T-helper 1 cell (primary cell): ENCODE measurements around the gene LCP2.
"Not testable (repeated sequence)": the region's sequence is repeated elsewhere in the genome, so short reads cannot be mapped to it uniquely, and the experiment has no call there.

Experiments
- DNase-seq, 5 donors: peaks; one replicate each; pipeline ENCODE4 v3.0.0-alpha.2; 2012 to 2020

LCP2 gene

DNA sequence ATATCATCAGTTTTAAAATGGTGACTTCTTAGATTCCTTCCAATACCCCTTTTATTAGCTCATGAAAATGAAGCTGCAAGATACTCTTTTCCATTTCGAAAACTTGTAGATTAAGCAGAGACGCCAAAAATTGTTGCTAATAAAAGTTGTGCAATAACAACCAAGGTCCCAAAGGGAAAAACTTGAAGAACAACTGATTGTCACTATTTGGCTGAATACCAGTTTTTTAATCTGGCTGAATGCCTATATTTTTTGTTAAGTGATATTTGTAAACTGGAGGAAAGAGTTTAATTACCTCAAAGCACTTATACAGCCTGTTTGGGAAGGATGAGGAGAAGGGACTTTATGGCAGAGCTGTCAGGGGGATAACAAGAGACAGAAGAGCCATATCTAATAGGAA, 50.2 kb downstream of the LCP2 start:
- DNase-seq: no peak

DNA sequence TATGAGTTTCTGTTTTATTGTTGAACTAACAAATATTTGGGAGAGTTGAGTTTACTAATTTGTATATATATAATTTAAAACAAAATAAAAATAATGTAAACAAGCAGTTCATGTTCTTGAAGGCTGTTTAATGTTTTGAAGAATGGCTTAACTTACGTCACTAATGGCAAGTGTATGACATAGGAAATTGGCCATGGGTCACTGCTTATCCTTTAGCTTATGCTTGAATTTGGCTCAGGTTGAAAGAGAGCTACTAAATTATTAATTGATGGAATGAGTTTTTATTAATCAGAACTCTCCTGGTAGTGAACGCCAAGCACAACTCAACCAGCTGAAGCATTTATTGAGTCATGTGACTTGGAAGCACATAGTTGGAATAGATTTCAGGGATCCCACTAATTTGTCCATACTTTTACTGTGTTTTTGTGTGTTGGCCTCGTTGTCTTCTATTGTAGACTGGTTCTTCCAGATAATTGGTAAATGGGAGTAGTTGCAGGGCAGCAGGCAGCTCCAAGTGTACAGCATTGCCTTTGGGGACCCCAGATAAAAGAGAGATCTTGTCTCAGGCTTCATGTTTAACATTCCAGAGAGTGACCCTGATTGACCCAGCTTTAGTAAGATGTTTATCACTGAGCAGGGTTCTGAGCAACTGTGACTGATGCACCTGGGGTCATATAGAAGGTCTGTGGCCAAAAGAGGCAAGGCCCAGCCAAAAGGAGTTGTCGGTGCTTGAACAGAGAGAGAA, 51.3 kb downstream of the LCP2 start:
- no peak for DNase-seq

DNA sequence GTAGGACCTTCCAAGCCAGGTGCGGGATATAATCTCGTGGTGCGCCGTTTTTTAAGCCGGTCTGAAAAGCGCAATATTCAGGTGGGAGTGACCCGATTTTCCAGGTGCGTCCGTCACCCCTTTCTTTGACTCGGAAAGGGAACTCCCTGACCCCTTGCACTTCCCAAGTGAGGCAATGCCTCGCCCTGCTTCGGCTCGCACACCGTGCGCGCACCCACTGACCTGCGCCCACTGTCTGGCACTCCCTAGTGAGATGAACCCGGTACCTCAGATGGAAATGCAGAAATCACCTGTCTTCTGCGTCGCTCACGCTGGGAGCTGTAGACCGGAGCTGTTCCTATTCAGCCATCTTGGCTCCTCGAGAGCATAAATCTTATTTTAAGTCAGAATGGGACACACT, 52.1 kb downstream of the LCP2 start:
- not testable (repeated sequence) for DNase-seq

DNA sequence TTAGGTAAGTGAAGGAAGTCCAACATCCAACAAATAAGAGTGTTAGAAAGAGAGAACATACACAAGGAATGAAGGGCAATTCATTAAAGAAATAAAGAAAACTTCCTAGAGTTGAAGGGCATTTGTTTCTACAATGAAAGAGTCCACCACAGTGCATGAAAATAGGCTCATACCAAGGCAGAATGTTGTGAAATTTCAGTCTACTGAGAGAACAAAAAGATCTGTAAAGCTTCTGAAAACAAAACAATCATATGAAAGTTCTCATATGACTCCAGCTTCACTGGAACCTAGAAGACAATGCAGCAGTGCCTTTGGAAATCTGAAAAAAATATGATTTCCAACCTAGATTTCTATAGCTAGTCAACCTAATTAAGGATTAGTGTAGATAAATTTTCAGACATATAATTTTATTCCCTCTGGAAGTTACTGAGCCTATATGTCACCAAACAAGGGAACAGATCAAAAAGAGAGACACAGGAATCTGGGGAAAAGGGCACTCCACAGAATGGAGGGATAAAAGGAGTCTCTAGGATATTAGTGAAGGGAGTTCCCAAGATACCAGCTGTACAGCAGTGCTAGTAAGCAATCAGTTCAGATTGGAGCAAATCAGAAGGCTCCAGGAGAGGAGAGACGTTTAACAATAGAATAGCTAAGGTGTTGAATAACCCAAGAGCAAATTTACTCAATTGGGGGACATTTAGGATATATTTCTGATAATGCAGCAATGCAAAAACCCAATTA, 59.0 kb downstream of the LCP2 start:
- no peak for DNase-seq

DNA sequence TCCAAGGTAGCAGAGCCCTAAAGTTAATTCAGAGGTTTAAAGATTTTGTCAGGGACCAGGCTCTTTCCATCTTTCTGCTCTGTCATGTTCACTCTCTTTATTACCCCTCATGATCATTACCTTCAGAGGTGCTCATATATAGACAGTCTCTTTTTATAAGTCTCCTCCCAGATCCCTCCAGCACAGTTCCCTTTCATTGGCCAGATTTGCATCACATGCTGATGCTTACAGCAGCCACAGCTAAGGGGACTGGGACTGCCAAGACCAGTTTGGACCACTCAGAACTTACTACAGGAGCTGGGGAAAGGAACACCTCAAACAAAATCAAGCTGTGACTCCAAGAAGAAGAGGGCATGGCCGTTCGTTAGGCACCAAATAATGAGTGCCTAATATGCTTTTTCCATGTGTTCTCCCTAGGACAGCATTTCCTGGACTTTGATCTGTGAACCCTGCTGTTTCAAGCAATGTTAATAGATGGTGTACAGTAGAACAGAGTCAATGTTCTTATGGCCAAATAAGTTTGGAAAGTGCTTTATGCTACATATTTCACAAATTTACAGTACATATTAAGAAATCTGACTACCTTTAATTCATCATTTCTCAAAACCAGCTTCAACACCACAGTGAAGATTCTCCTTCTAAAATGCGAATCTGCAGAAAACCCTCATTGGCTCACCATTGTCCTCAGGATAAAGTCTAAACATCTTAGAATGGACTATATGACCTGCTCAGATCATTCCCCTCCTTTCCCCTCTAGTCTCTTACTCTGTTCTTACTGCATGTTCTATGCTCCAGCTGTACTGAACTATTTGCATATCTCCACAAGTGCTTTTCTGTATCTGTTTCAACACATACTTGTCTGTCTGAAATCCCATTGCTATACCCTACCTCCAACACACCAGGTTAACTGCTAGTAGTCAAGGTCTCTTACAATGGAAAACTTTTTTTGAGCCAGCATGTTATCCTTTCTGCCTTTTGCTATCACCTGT, 61.4 kb downstream of the LCP2 start:
- DNase-seq: no peak

DNA sequence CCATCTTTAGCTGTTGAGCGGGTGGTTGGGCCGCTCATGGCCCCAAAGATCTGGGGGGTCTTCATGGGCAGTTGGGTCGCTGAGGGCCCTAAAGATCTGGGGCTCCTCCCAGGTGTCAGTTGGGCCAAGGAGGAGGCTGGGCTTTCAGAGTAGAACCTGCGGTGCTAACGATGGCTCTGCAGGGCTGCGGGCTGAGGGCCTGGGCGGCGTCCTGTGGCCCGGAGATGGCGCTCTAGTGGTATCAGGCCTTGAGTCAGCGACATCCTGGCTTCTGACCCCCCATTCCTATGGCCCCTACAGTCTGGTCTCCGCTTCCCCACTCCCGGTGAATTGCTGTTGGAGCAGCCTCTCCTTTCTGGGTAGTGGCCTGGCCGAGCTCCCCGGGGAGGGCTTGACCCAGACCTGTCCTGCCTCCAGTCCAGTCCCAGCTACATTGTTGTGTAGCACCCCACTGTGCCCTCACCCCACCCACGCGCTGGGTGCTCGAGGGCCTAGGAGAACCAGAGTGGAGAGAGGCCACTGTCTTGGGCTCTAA, 64.2 kb downstream of the LCP2 start:
- DNase-seq: no peak

DNA sequence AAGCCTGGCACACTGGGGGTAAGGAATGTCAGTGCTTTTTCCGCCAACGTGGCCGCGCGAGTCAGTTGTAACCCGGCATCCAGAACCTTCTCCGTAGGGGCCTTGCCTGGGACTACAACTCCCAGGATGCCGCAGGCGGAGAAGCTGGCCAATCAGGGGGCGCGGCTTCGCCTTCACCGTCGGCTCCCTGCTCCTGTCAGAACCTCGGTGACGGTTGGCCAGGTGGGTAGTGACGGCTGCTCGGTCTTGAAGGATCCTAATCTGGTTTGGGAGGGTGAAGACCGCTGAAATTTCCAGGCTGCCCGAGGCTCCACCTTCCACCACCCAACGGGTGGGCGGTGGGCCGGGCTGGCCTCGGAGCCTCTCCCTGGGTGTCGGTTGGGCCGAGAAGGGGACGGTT, 64.8 kb downstream of the LCP2 start, which contains the start of gene C5orf58:
C5orf58 (plus strand) TSS at position 200 of the 400 bp plus-strand sequence. CDS start 1,992 bp downstream, outside the sequence.
- DNase-seq: no peak

DNA sequence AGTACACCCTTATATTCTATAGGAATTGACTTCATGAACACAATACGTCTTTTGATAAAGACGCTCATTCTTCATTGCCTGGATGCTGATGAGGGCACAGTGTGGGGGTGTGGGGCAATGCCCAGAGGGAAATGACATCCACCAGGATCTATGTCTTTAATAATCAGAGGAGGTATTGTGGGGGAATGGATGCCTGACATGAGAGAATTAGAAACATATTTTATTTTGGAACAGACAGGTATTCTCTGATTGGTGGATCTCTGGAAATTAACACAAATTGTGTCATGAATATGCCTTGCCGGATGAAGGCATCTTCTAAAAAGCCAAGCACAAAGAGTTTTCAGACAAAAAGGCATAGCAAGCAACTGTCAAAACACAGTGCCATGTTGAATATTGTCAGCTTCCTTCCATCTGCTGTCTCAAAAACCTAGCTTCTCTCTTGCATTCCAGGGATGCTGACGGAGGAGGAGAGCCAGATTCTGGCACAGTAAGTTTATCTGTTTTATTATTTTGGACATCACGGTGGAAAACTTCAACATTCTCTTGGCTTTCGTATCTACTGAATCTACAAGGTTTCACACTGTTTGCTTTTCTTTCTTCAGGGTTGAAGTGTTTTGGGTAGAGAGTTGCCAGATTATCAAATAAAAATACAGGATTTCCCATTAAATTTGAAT, 68.7 kb downstream of the LCP2 start:
- DNase-seq: no peak

DNA sequence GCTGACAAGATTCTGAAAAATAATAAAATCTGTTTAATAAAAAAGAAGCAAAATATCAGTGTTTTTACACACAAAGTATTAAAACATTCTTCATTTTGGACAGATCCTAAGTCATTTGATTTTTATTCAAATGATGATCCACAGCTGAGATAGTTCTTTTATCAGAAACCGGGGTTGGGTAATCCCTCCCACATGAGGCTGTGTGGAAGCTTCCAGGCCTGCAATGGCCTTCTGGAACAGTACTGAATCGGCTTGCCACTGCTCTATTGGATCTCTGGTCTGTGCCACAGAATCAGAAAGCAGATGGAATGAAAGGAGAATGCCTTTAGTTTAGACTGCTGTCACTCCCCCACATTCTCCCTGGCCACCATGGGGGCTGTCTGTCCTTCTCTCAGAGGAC, 70.9 kb downstream of the LCP2 start:
- no peak for DNase-seq

DNA sequence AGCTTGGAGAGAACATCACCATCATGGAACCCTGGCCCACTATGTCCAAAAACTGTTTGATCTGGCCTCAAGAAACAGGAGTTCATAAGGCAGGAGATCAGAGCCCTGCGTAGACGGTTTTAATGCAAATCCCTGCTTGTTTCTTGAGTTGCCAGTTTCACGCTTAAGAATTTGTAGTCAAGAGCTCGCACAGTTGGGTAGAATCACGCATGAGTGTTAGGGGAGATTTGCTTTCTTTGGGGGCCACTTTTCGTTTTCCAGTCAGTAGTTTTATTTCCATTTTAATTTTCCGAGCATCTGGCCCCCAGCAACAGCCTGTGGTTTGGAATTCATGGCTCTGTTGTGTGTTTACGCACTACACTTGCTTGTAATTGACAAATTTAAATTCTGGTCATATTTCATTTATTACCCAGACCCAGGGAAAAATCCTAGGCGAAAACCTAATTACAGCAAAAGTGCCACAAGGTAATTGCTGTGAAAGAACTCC, 71.4 kb downstream of the LCP2 start:
- no peak for DNase-seq

DNA sequence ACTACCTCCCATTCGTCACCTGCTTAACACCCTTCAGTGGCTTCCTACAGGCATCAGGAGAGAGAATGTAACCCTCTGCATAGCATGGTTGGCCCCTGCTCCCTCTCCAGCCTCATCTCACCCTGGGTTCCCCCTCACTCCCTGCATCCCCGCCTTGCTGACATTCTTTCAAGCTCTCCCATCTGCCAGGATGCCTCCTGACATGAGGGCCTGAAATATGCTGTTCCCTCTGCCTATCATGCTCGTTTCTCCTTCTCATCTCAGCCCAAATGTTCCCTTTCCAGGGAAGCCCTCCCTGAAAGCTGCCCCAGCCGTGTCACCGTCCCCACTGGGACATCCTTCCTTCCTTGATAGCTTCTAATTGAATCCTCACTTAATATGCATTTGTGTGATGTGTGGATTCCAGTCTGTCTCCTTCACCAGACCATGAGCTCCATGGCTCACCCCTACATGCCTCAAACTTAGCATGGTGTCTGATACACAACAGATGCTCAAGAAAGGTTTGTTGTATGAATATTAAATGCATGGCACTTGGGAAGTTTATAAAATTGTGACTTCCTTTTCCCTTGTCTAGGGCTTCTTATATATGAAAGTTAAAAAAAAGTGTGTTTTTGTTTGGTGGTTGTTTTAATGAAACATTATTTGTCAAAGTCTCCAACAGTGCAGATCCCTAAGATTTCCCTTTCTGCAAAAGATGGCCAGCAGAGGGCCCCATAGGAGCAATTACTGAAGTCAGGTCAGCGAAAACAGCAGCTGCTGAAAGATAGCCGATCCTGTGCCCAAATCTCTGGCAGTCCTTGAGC, 72.0 kb downstream of the LCP2 start:
- peak; percentile 45 to 72 (median 54) for DNase-seq

DNA sequence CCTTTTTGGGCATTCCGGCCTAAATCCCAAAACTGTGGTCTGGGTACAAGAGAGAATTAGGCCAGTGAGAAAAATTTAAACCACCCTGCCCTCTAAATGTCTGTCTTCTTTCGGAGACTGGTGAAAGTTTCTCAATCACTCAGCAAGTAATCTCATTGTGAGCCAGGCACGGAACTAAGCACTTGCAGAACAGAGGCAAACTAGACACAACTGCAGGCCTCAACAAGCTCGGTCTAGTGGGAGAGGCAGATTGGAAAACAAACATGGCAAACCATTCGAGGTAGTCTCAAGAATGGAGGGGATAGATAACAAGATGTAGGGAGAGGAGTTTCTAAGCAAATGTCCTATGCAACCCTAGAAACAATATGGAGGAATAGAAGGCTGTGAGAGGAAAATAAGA, 73.7 kb downstream of the LCP2 start:
- DNase-seq: no peak

DNA sequence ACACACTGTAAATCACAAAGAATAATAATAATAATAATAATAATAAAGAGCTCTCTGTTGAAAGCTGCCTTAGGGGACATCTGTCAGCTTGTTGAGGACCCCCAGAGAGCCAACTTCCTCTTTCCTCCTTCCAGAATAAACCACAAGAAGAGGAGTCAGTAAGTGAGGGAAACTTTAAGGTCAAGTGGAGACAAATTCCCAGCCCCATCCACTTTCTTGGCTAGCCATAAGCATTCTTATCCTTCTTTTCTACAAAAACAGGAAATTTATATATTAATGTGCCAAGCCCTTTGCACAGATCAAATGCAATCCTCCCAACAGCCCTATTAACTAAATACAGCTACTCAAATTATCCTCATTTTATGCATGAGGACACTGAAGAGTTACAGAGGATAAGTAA, 74.2 kb downstream of the LCP2 start:
- no peak for DNase-seq

DNA sequence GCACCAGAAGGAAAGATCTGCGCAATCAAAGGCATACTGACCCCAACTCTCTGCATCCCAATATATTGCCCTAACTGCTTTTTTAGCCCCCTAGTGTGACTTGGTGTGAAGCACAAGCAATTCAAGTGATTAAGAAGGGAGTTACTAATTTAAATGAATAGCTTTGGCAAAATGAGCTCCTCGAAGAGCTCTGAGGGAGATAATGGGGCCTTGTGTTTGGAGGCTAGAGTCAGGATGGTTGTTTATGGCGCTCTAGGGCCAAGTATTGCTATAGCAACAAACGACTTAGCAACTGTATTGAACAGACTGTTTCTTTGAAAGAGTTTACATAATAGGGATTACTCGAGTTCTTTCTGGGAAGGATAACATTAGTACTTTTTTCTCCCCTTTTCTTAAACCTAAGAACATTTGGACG, 76.2 kb downstream of the LCP2 start:
- DNase-seq: no peak

DNA sequence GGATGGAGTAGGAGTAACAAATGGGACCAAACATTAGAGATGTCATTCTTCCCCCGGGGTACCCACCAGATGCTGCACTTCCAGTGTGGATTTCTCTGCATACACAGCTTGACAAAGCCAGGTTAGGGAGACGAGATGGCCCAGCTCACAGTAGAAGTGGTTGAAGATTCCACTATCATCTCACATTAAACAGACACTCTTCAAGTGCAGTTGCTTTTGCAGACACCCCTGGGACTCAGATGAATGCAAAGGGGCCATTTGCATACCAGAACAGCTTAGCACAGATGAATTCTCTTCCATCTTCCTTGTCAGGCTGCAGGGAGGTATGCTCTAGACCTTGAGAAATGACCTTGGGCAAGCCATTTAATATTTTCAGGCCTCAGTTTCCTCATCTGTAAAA, 77.4 kb downstream of the LCP2 start:
- DNase-seq: no peak

DNA sequence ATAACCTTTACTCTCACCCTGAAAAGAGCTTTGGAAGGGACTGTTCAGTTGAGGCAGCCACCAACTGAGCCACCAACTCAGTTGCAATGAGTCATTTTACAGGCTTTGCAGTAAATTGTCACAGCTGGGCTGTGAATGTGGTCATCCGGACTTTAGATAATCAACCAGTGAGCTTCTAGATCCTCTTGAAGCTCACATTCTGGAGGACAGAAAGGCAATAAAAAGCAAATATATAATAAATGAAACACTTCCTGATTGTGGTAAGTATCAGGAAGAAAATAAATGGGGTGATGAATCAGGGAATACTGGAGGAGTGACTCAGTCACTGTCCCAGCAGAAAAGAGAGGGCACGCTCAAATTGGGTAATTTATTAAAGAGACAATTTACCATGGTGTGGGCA, 78.0 kb downstream of the LCP2 start:
- no peak for DNase-seq

DNA sequence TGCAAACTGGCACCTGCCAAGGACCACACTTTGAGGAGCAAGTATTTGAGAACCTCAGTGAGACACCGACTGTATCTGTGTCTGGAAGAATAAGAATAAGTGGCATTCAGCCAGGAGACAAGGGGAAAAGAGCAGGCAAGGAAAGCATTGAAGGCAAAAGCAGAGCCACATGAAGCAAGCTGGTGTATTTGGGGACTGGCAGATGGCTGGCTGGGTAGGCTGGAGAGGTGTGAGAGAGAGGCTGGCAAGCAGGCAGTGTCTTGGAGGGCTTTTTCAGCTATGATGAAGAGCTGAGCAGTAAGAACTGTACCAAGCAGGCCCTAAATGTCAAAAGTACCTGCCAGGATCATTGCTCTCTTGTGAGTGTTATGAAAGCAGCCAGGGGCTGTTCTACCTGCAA, 78.9 kb downstream of the LCP2 start:
- DNase-seq: no peak

DNA sequence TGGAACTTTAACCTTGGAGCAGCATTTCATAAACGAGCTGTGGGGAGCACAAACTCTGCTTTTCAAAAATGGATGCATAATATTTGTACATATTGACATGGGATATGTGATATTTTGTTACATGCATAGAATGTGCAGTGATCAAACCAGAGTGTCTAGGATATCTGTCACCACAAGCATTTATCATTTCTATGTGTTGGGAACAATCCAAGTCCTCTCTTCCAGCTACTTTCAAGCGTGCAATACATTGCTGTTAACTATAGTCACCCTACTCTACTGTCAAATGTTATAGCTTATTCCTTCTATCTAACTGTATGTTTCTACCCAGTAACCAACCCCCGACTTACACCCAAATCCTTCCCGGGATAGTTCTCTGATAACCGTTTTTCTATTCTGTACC, 79.7 kb downstream of the LCP2 start:
- DNase-seq: no peak

DNA sequence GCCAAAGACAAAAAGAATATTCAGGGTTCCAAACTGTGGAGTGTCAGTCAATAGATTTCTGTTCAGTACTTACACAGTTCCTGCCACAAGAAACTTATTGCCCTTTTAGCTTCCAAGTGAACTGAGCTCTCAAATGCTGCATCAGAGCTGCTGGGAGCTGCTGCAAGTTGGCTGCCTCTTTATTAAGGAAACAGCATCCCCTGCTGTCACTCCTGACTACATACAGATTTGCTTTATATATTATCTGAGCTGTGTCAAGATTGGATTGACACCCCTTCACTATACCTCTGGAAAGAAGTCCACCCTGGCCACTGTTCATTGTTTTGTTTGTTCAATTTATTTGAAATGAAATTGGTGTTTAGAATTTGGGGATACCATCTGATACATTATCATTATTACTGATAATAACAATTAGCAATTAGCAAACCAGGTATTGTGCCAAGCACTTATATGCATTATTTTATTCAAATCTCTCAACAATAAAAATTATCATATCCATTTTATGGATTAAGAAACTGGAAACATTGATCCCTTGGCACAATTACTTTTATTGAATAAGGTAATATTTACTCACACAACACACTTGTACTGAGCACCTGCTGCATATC, 81.2 kb downstream of the LCP2 start:
- DNase-seq: no peak

DNA sequence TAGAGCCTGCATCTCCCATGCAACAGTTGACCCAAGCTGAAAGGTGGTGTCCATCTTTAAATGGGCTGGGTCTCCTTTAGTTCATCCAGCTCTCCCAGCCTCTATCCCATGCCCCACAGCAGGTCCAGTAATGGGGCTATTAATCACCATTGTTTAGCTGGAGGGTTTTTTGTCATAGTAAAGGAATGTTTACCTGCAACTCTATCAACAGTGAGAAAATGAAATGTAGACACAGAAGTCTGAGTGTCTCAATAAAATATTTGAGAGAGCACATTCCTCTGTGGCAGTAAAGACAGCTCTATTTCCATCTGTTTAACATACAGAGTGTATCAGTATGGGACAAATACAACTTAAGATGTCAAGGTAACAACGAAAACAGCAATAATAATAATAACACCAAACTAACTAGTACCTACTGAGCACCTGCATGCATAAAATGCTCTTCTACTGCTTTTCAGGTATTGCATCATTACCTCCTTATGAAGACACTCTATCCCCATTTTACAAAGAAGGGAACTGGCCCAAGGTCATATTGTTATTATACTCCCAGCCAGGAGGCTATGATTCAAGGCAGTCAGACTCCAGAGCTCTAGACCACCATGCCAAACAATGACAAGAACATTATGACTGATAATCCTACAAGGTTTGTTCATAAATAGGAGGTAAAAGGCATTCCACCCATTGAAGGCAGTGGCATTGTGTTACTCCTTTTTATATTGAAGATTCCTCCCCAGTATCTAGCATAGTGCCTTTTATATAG, 85.8 kb downstream of the LCP2 start:
- DNase-seq: no peak
